ENCODE results near the gene TMEM266.

GRCh38 chr15:76222159-76222558 is 162.4 kb downstream of the TMEM266 start:
- no peak for TF ChIP-seq CTCF (conservative IDR thresholded peaks at IDR 0.05; ENCODE audit: low read depth, low read length)
- no peak for TF ChIP-seq POLR2A (IDR thresholded peaks at IDR 0.05; ENCODE audit: low read depth, low read length)
- no peak for TF ChIP-seq NFE2L2 (IDR thresholded peaks at IDR 0.05; ENCODE audit: low read depth, low read length)
- TF ChIP-seq FOS (IDR thresholded peaks at IDR 0.05; ENCODE audit: low read depth, low read length): no peak
- no peak for TF ChIP-seq MXI1 (IDR thresholded peaks at IDR 0.05; ENCODE audit: borderline replicate concordance, low read depth, low read length)
- TF ChIP-seq CEBPB (IDR thresholded peaks at IDR 0.05; ENCODE audit: low read depth, low read length): no peak
